HL-60 (cell line): ENCODE results near the gene LRRC55.

ENCODE experiments used
- DNase-seq, 2 experiments: peaks; one replicate each; pipeline ENCODE4 v3.0.0-alpha.2; 2010 to 2020; ENCODE audit warnings: low read depth in 1 of 2, low spot score in 1 of 2
- H3K27ac ChIP-seq: fragments of 250-450 bp; sonication (Bioruptor Pico); replicated peaks from 2 replicates; pipeline ENCODE4 v1.5.1; 2020; ENCODE audit warnings: mild to moderate bottlenecking, moderate library complexity
- H3K27me3 ChIP-seq: fragments of 250-450 bp; sonication (Bioruptor Pico); 2 replicates; pipeline ENCODE4 v1.5.1; 2021; ENCODE audit warnings: mild to moderate bottlenecking, moderate library complexity; ENCODE audit not compliant: insufficient read depth, poor library complexity, severe bottlenecking
- H3K4me3 ChIP-seq: replicated peaks from 2 replicates; pipeline ENCODE4 v1.5.1; 2011; ENCODE audit warnings: mild to moderate bottlenecking, control low read depth, low read length; ENCODE audit not compliant: insufficient read depth
- CTCF ChIP-seq: IDR thresholded peaks from one replicate; pipeline ENCODE4 v1.5.1; 2011; ENCODE audit warnings: low read length, control low read depth, inconsistent platforms; ENCODE audit not compliant: insufficient read depth
- GABPA ChIP-seq: IDR thresholded peaks from 2 replicates; pipeline ENCODE4 v1.6.1; 2012; ENCODE audit warnings: low read depth
- POLR2AphosphoS5 ChIP-seq: IDR thresholded peaks from 2 replicates; pipeline ENCODE4 v1.6.1; 2012; ENCODE audit warnings: low read depth
- REST ChIP-seq: IDR thresholded peaks from 2 replicates; pipeline ENCODE4 v1.6.1; 2012; ENCODE audit warnings: low read depth; ENCODE audit not compliant: insufficient replicate concordance
- SPI1 ChIP-seq: IDR thresholded peaks from 2 replicates; pipeline ENCODE4 v1.6.1; 2012; ENCODE audit warnings: low read depth, mild to moderate bottlenecking, borderline replicate concordance

LRRC55 gene

GRCh38 chr11:57135020-57135751 lies 46.6 kb upstream of the LRRC55 start:
- H3K27ac ChIP-seq = no peak overlapping the region
- no peak for DNase-seq
- peaks cover 12% of the 10 kb centered on the region for H3K27me3 ChIP-seq
- TF ChIP-seq GABPA (no peak), CTCF (no peak), SPI1 (no peak), REST (no peak), POLR2AphosphoS5 (no peak)
- H3K4me3 ChIP-seq = no peak overlapping the region

GRCh38 chr11:57140568-57140967 lies 41.2 kb upstream of the LRRC55 start:
- DNase-seq = no peak
- Histone ChIP-seq H3K27ac (no peak overlapping the region), H3K27me3 (peaks cover 11% of the 10 kb centered on the region), H3K4me3 (no peak overlapping the region)
- TF ChIP-seq CTCF (no peak), REST (no peak), SPI1 (no peak), POLR2AphosphoS5 (no peak), GABPA (no peak)

GRCh38 chr11:57143459-57143858 lies 38.3 kb upstream of the LRRC55 start:
- Histone ChIP-seq H3K4me3 (no peak overlapping the region), H3K27me3 (peaks cover 7% of the 10 kb centered on the region), H3K27ac (no peak overlapping the region)
- no peak for TF ChIP-seq POLR2AphosphoS5
- no peak for TF ChIP-seq GABPA
- TF ChIP-seq CTCF = no peak
- no peak for TF ChIP-seq SPI1
- TF ChIP-seq REST = no peak
- no peak for DNase-seq
